DND-41 (cell line): ENCODE data around the gene NANOS2.

Source experiments
- ATAC-seq: fragments of 200-7000 bp; cut with Tn5 transposase; 3 replicates; pipeline ENCODE4 v1.9.1; 2021; ENCODE audit warnings: low read depth; ENCODE audit not compliant: insufficient read depth
- DNase-seq: peaks from one replicate; pipeline ENCODE4 v3.0.0-alpha.2; 2020
- H2AFZ ChIP-seq: 2 replicates; pipeline ENCODE4 v1.6.0; 2012; ENCODE audit warnings: low read depth, low read length
- H3K27ac ChIP-seq: 2 replicates; pipeline ENCODE4 v1.5.1; 2012; ENCODE audit warnings: low read length, inconsistent platforms
- H3K27me3 ChIP-seq: fragments of 200-600 bp; sonication (generic); 2 replicates; pipeline ENCODE4 v1.6.0; 2012; ENCODE audit warnings: low read length, mild to moderate bottlenecking, inconsistent platforms; ENCODE audit not compliant: insufficient read depth, poor library complexity
- H3K36me3 ChIP-seq: 2 replicates; pipeline ENCODE4 v1.5.1; 2012; ENCODE audit warnings: low read length, inconsistent platforms; ENCODE audit not compliant: insufficient read depth
- H3K4me1 ChIP-seq: 2 replicates; pipeline ENCODE4 v1.5.1; 2012; ENCODE audit warnings: mild to moderate bottlenecking, low read length; ENCODE audit not compliant: insufficient read depth
- H3K4me2 ChIP-seq: 2 replicates; pipeline ENCODE4 v1.6.0; 2012; ENCODE audit warnings: mild to moderate bottlenecking, moderate library complexity, low read length, inconsistent platforms; ENCODE audit not compliant: insufficient read depth
- H3K4me3 ChIP-seq, 2 experiments: fragments of 200-600 bp in 1 of 2; shearing (Covaris generic) in 1 of 2; 2 replicates each; pipeline ENCODE4 v1.5.1; 2012 to 2016; ENCODE audit warnings: inconsistent platforms in 2 of 2, low read length in 2 of 2, mild to moderate bottlenecking in 2 of 2, low read depth in 1 of 2, moderate library complexity in 1 of 2
- H3K79me2 ChIP-seq: 2 replicates; pipeline ENCODE4 v1.6.0; 2012; ENCODE audit warnings: low read length, inconsistent platforms; ENCODE audit not compliant: insufficient read depth
- H3K9ac ChIP-seq: 2 replicates; pipeline ENCODE4 v1.6.0; 2012; ENCODE audit warnings: low read depth, mild to moderate bottlenecking, inconsistent platforms, low read length, moderate library complexity
- H3K9me3 ChIP-seq: 2 replicates; pipeline ENCODE4 v1.5.1; 2012; ENCODE audit warnings: low read length, moderate library complexity, mild to moderate bottlenecking, inconsistent platforms; ENCODE audit not compliant: insufficient read depth, severe bottlenecking
- H4K20me1 ChIP-seq: 2 replicates; pipeline ENCODE4 v1.6.0; 2012; ENCODE audit warnings: low read length; ENCODE audit not compliant: insufficient read depth
- EZH2 ChIP-seq: IDR thresholded peaks from 3 replicates; pipeline ENCODE4 v1.6.1; 2012; ENCODE audit warnings: borderline replicate concordance, low read depth, mild to moderate bottlenecking, moderate library complexity, low read length, inconsistent platforms; ENCODE audit not compliant: severe bottlenecking
- TF ChIP-seq, protein P1 (sequence below): IDR thresholded peaks from 2 replicates; pipeline ENCODE4 v1.5.1; 2012; ENCODE audit warnings: borderline replicate concordance, low read length, moderate library complexity, mild to moderate bottlenecking; ENCODE audit not compliant: poor library complexity, severe bottlenecking; ENCODE audit errors: extremely low read depth

NANOS2 gene

GRCh38 chr19:45920458-45920857 is 5.9 kb upstream of the NANOS2 start:
- Histone ChIP-seq H4K20me1 (no peaks in the 10 kb centered on the region), H3K4me2 (no peak overlapping the region), H3K27me3 (no peaks in the 10 kb centered on the region), H3K79me2 (no peaks in the 10 kb centered on the region), H3K27ac (no peak overlapping the region), H3K36me3 (no peaks in the 10 kb centered on the region), H3K4me1 (peaks cover 24% of the 10 kb centered on the region), H3K9me3 (no peaks in the 10 kb centered on the region), H3K4me3 (no peak overlapping the region), H3K9ac (no peak overlapping the region), H2AFZ (no peak overlapping the region)
- TF ChIP-seq, protein P1, sequence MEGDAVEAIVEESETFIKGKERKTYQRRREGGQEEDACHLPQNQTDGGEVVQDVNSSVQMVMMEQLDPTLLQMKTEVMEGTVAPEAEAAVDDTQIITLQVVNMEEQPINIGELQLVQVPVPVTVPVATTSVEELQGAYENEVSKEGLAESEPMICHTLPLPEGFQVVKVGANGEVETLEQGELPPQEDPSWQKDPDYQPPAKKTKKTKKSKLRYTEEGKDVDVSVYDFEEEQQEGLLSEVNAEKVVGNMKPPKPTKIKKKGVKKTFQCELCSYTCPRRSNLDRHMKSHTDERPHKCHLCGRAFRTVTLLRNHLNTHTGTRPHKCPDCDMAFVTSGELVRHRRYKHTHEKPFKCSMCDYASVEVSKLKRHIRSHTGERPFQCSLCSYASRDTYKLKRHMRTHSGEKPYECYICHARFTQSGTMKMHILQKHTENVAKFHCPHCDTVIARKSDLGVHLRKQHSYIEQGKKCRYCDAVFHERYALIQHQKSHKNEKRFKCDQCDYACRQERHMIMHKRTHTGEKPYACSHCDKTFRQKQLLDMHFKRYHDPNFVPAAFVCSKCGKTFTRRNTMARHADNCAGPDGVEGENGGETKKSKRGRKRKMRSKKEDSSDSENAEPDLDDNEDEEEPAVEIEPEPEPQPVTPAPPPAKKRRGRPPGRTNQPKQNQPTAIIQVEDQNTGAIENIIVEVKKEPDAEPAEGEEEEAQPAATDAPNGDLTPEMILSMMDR, result no peak
- TF ChIP-seq EZH2, result no peak
- ATAC-seq (no peak), DNase-seq (no peak)

DNA sequence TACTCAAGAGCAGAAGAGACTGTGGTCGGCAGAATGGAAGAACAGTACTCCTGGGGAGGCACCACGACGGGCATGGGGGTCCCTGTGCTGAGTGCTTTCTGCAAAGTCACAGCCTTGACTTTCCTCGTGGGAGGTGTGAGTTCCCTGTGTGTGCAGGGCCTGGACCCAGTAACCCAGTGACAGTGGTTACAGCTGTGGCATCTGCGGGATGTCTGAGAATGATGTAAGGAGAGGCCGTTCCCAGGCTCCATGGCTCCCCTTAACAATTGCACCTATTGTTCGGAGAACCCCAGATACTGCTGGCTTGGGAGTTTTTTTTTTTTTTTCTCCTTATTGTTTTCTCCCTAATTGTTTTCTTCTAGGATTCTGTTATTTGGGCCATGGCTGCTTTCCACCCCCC is 5.1 kb upstream of the NANOS2 start:
- Histone ChIP-seq H3K27me3 (no peaks in the 10 kb centered on the region), H3K9me3 (no peaks in the 10 kb centered on the region), H2AFZ (no peak overlapping the region), H3K4me2 (no peak overlapping the region), H3K79me2 (no peaks in the 10 kb centered on the region), H3K4me3 (no peak overlapping the region), H3K27ac (no peak overlapping the region), H3K36me3 (no peaks in the 10 kb centered on the region), H3K9ac (no peak overlapping the region), H4K20me1 (no peaks in the 10 kb centered on the region), H3K4me1 (peaks cover 24% of the 10 kb centered on the region)
- ATAC-seq (no peak), DNase-seq (no peak)
- TF ChIP-seq EZH2, result no peak
- TF ChIP-seq, protein P1, result no peak

- no peak overlapping the region for H2AFZ ChIP-seq
- no peak overlapping the region for H3K4me2 ChIP-seq
- no peak overlapping the region for H3K4me3 ChIP-seq
- H3K27me3 ChIP-seq, result no peaks in the 10 kb centered on the region
- H3K36me3 ChIP-seq, result no peaks in the 10 kb centered on the region
- DNase-seq (no peak), ATAC-seq (no peak)
- H3K27ac ChIP-seq, result no peak overlapping the region
- TF ChIP-seq EZH2, result no peak
- TF ChIP-seq, protein P1, result no peak
- no peaks in the 10 kb centered on the region for H4K20me1 ChIP-seq
- H3K79me2 ChIP-seq, result no peaks in the 10 kb centered on the region
- no peak overlapping the region for H3K9ac ChIP-seq
- peaks cover 24% of the 10 kb centered on the region for H3K4me1 ChIP-seq
- no peaks in the 10 kb centered on the region for H3K9me3 ChIP-seq
These were observed 4.1 kb upstream of the NANOS2 start for GRCh38 chr19:45918721-45919120.

- Histone ChIP-seq H3K9ac (no peak overlapping the region), H4K20me1 (no peaks in the 10 kb centered on the region), H3K36me3 (no peaks in the 10 kb centered on the region), H3K79me2 (no peaks in the 10 kb centered on the region), H3K4me3 (no peak overlapping the region), H3K27ac (no peak overlapping the region), H2AFZ (no peak overlapping the region), H3K4me2 (no peak overlapping the region), H3K27me3 (no peaks in the 10 kb centered on the region), H3K4me1 (peaks cover 24% of the 10 kb centered on the region), H3K9me3 (no peaks in the 10 kb centered on the region)
- DNase-seq (peak; percentile 14), ATAC-seq (peak; percentile 87)
- TF ChIP-seq, protein P1, result no peak
- no peak for TF ChIP-seq EZH2
These were observed 3.0 kb upstream of the NANOS2 start for GRCh38 chr19:45917421-45918091.
